Measurements from ENCODE around the gene BABAM2.
"Not testable (repeated sequence)": the region's sequence is repeated elsewhere in the genome, so short reads cannot be mapped to it uniquely, and the experiment has no call there.

Gene BABAM2
- total RNA-seq = 12.2 to 32.4 (median 20.9) reads per million in 18 experiments

DNA sequence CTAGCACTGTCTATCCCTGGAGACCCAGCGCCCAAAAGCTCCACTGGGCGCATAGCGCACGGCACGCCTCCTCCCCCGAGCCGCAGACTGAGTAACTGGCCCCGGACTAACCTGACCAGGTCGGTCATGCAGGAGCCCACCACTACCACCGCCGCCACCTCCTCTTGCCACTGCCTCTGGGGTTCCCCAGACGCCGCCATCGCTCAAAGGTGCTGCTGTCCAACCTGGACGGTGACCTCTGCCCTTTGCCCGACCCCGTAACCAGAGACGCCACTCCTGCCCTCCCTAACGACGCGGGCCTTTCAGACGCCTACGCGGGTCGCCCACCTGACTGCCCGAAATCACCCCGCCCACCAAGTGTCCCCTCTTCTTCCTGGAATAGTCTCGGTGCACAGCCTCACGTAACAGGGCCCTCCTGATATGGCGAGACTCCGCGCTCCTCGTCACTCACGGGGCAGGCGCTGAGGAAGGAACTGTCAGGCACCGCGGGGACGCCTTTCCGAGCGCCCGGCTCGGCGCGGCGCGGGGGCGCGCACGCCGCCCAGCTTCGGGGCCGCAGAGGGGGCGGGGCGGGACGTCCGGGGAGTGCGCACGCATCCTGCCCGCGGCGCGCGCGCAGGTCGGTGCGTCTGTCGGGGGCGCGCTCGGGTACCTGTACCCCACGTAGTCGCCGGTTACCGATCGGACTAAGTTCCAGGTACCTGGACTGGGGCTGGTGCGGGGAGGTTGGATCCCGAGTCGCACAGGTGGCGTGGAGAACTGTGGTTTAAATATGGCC, at the start of gene BABAM2, which contains the start of gene RBKS:
Gene BABAM2, plus strand, starts transcription at position 584 of the 778 bp plus-strand sequence. CDS start 3,828 bp downstream, outside the sequence.
Gene RBKS, minus strand, starts transcription at position 242 of the 778 bp plus-strand sequence. Its CDS starts 42 bp downstream, at position 200.
- DNase-seq = peak; percentile 86 to 93

DNA sequence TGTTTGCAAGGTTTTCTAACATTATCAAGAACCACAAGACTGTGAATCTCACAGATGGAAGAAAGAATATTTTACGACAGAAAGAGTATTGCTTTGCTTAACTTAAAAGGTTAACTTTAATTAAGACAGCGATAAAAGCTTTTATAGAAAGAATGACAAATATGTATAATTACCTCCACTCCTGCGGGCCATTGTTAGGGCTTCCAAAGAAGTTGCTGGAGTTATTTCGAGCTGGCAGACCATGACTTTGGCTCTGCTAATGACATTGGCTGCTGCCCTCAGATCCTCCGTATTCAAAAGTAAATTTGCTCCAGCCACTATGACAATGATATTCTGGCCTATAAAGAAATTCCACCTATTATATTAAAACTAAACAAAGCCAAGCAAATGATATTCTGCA, 47.6 kb upstream of the BABAM2 start:
- DNase-seq = no peak

DNA sequence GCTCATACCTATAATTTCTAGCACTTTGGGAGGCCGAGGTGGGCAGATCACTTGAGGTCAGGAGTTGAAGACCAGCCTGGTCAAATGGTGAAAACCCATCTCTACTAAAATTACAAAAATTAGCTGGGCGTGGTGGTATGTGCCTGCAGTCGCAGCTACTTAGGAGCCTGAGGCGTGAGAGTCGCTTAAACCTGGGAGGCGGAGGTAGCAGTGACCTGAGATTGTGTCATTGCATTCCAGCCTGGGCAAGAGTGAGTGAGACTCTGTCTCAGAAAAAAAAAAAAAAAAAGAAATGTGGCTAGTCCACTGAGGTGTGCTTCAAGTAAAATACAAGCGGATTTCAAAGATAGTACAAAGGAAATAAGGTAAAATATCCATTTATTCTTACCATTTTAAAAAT, 46.5 kb upstream of the BABAM2 start:
- no peak for DNase-seq

DNA sequence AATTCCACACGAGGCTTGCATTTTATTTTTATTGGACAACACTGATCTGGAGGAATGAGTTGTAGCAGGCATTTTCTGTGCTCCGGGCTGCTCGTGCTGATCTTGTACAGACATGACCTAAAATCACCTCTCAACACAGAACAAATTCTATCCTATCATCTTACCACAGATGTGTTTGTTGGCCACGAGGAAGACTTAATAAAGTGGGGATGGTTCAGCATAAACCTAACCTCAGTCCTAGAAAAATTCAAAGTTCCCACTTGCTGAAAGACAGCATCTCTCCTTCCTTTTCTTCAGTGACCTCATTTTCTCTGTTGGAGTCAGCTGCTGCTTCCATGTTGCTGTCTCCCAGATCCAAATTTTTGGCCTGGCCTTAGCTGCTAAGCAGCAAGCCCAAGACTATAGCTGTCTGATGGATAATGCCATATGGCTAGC, 45.7 kb upstream of the BABAM2 start:
- no peak for DNase-seq

DNA sequence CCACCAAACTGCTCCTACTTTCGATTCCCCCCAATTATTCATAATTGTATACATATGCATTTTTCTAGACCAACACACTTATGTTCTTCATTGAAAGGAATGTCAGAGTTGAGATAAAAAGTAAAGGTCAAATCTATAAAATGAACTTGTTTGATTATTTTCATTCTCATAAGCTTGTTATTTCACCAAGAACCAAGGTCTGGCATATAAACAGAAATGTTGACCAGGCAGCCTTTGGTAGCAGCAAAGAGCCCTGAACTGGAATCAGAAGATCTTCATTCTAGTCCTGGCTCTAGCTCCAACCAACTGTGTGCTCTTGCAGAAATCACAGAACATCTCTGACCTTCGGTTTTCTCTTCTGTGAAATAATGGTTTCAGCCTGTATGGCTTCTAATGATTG, 43.2 kb upstream of the BABAM2 start:
- no peak for DNase-seq

DNA sequence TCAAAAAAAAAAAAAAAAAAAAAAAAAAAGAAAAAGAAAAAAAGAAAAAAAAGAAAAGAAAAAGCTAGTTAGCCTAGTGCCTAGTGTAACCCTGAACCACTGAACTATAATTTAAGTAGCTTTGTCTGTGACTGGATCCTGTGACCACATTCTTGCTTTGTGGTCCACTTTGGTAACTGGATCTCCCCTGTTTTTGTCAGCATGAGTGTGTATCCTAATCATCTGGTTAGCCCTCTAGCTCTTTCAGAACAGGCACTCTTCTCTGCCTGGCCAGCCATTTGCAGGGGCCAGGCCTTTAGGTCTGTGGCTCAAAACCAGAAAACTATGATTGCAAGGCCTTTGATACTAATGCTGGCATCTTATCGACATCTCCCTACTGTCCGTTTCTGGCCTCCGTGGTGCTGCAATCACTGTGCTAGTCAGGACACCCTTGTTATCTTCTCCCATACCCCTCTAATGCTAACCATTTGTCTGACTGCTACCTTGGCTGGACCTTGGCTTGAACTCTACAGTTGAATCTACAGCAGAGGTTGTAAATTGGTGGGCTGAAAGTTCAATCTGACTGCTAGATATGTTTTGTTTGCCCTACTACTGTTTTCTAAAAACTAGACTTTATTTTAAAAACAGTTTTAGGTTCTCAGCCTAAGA, 40.8 kb upstream of the BABAM2 start:
- DNase-seq = no peak

DNA sequence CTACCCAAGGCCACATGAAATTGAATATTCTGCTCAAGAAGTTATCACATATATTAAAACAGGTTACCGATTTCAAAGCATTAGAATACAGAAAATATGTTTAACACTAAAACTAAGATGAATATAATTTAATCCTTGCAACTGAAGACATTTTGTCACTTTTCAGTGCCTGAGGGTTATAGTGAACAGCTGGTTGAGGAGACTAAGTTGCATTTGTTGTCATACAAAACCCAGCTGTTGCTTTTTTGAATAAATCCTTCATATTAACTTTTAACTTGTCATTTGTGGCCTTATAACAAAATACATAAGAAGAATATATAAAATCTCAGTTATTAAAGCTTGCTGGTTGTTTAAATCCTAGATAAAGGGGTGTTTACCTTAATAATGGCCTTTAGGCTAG, 37.8 kb upstream of the BABAM2 start:
- no peak for DNase-seq

DNA sequence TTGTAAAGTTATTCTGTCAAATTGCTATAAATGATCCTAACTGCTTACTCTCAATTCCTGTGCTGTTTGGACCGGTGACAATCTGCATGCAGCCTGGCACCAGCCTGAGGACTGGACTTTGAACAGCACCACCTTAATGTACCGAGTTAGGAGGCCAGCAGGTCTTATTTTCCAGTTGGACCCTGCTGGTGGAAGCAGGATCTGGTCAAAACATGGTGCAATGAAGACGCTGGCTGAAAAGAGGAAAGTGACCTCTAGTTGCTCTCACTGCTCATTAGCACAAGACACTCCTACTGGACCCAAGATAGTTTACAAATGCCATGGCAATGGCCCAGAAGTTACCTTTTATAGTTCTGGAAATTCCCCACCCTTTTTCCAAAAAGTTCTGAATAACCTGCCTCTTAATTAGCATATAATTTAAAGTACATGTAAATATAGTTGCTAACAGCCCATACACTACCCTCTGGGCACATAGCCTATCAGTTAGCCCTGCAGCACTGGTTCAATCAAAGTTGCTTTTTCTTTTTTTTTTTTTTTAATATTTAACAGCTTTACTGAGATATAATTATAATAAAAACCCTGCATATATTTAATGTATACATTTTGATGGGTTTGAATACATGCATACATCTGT, 36.2 kb upstream of the BABAM2 start:
- DNase-seq = peak; percentile 64 to 79

DNA sequence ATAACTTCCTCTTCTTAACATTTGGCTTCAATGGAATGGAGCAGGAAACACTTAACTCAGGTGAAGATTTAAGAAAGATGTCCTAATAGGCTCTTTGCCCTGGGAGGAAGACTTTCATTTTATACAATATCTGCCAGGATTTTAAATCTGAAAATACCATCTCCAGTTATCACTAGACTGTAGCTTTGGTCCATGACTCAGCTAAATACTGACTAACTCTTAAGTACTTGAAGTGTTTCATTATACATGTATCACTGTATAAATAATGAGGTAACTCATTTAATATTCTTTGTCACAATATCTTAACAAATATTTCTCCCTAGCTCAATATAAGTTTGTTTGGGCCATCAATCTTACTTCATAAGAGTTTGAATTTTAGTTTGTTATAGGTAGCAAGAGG, 35.1 kb upstream of the BABAM2 start:
- DNase-seq = no peak

DNA sequence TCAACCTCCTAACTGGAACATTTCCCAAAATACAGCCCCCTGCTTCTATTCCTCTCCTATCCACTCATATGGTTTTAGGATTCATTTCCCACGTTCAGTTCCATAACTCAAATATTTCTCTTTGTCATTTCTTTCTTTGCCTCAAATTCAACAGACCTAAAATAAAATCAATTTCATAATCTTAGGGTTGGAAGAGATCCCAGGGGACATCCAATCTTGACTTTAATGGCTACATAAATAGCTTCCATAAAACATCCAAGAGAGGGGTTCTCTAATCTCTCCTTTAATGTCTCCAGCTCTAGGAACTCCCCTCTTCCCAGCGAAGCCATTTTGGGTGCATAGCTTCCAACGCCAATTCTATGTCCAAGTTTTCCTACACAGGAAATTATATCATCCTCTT, 34.1 kb upstream of the BABAM2 start:
- no peak for DNase-seq

DNA sequence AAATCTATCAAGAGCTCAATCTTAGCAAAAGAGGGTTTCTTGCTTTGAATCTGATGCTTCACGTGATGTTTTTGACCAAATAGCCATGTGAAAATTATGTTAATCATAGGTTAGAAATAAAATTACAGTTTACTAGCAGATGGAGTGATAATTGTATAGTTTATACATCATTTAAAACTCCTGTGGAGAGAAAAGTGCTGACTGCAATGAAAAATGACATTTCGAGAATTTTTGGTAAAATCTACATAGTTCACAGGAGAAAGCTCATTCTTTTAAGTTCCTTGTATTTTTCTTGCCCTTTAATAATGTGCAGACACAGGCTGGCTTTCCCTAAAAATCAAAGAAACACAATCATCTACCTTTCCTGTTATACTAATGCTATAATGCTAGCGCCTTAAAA, 33.6 kb upstream of the BABAM2 start:
- no peak for DNase-seq

DNA sequence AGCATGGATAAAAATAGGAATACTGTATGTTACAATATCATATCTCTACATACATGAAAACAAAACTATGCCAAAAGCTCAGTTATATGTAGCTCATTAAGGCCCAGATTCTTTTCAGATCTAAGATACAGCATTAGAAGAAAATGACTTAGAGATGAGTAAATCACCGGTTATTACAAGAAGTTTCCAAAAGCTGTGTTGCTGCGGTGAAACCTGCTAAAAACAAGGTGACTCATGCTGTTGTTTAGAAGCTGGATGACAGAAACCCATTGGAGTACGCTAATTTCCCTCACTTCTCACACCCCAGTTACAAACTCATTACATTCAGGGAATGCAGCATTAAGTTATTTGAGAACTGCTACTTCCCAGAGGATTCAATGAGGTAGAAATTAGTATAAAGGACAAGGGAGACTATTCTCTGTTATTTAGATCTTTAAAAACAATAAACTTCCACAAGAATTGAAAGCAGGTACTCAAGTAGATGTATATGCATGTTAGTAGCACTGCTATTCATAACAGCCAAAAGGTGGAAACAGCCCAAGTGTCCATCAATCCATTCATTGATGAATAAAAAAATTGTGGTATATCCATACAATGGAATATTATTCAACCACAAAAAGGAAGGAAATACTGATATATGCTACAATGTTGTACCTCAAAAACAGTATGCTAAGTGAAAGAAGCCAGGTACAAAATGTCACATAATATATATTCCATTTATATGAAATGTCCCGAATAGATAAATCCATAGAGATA, 32.9 kb upstream of the BABAM2 start:
- no peak for DNase-seq

DNA sequence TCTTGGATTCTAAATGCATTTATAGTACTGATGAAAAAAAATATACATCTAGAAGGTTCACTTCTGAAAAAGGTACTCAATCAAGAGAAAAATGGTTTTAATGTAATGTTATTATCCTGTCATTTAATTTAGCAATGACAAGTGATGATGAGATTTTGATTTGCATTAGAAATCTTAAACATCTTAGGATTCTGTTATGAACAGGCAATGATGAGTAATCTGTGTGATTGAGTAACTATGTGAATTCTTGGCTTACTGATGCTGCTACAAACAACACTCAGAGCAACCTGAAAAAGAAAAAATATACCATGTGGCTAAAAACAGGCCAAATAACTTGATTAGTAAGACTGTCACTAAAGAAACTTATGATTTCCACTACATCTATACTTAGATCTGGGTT, 30.4 kb upstream of the BABAM2 start:
- peak in 1 of 2 donors; percentile 12 for DNase-seq

DNA sequence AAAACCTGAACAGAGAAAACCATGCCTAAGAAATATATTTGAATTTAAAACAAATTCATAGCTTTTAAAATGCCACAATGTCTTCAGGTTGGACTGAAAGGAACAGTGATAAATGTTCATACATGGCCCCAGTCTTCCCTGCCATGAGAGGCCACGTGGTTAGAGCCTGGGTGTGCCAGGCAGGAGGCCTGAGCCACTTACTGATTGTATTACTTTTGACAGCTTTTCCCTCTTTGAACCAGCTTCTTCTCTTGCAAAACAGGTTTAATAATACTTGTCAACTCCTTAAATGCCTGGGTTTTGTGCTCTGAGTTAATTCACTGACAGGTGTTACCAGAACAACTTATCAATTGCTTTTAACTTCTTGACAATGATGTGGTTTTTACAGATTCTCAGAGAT, 27.4 kb upstream of the BABAM2 start:
- no peak for DNase-seq

DNA sequence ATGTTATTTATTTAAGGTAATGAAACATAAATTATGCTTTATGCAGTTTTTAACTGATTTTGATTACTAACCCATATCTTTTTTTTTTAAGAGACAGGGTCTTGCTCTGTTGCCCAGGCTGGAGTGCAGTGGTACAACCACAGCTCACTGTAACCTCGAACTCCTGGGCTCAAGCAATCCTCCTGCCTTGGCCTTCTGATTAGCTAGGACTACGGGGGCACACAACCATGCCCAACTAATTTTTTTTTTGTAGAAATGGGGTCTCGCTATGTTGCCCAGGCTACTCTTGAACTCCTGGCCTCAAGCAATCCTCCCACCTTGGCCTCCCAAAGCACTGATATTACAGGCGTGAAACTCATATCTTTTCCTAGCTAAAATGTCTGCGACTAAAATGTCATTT, 26.6 kb upstream of the BABAM2 start:
- not testable (repeated sequence) for DNase-seq

DNA sequence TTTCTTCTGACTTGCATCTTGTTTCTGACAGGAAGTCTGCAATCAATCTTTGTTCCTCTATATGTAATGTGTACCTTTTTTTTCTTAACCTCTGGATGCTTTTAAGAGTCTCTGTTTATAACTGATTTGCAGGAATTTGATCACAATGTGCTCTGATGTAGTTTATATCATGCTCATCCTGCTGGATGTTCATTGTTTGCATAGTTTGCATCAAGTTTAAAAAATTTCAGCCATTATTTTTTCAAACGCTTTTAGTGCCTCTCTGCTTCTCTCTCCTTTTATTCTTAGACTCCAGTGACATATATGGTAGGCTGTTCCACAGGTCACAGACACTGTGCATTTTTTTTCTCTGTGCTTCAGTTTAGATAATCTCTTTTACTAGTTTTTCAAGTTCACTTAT, 24.3 kb upstream of the BABAM2 start:
- no peak for DNase-seq

DNA sequence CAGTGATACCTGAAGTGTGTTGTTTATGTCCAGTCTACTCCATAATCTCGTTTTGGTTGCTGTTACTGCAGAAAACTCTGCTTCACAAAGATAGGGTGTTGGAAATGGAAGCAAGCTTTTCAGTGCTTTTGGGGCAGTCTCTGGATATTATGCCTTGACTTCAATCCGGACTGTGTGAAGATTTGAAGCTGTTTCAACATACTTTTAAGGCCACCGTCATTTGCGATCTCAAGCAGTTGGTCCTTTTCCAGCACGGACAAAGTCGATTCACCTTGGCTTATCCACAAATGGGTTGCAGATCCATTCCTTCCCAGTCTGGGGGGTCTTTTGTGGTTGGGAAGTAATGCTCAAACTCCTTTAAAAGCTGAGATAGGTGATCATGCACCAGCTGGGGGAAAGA, 20.8 kb upstream of the BABAM2 start:
- DNase-seq = no peak

DNA sequence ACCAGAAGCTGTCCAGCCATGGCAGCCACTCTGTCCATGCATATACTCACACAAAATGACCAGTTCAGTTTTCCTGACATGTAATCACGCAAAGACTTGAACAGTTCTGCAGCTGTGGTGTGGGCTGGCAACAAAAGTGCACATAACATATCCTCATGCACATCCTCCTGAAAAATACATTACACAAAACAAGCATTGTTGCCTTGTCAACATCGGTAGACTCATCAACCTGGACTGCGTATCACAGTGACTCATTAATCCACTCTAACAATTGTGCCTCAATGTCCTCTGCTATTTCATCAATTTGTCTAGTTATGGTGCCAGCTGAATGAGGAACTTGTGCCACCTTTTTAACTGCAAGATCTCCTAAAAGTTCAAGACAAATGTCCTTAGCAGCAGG, 19.8 kb upstream of the BABAM2 start:
- DNase-seq = no peak

DNA sequence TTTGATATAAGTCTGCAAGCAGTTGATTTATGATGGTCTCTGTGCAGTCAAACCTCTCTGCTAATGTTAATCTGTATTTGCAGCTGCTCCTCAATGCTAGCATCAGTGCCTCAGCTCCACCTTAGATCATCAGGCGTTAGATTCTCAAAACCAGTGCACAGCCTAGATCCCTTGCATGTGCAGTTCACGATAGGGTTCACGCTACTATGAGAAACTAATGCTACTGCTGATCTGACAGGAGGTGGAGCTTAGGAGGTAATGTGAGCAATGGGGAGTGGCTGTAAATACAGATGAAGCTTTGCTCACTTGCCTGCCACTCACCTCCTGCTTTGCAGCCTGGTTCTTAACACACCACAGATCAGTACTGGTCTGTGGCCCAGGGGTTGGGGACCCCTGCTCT, 18.7 kb upstream of the BABAM2 start:
- DNase-seq = no peak

DNA sequence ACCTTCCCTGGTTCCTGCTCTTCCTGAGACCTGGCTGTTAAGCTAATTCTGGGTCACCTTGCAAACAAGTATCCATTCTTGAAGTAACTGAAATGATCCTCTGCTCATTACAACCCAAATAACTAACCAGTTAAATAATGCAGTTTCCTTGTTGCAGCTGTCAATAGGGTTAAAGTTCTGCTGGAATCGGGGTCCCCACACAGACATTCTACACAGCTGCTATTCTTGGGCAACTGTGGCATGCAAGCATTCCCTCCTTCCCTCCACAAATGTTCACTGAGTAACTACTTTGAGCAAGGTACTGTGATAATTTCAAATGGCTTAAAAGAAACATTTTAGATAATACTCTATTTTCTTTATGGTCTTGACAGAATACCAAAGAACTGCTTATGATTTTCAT, 17.4 kb upstream of the BABAM2 start:
- DNase-seq = no peak

DNA sequence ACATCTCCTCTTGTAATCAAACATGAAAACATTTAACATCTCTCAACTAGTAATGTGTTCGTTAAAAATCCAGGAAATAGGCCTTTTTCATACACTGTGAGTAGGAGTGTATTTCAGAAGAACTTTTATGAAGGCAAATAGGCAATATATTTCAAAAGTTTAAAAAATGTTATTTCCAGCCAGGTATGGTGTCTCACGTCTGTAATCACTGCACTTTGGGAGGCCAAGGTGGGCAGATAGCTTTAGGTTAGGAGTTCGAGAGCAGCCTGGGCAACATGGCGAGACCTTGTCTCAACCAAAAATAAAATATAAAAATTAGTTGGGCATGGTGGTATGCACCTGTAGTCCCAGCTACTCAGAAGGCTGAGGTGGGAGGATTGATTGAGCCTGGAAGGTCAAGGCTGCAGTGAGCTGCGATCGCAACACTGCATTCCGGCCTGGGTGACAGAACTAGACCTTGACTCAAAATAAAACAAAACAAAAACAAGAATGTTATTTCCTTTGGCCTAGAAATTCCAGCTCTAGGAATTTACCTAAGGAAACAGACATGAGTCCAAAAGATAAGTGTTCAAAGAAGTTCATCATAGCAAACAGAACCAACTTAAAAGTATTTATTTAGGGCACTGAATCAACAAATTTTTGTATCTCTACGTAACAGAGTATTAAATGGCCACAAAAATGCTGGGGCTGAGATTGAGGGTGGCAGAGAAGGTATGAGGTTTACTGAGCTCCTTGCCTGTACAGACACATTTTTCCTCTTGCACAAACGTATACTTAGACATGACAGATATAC, 15.2 kb upstream of the BABAM2 start:
- DNase-seq = no peak

DNA sequence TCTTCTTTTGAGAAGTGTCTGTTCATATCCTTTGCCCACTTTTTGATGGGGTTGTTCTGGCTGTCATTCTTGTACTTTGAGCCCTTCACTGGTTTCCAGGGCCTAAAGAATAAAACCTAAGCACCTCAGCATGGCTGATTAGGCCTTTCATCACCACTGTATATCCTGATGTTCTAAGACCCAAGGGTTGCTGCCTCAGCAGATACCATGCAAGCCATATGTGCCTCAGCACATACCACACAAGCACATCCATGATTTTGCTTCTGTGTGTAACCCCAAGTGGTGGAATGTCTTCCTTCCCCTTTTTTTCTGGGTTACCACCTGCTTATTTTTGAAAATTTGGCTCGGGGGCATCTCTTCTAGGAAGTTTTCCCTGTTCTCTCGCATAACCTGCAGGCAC, 11.7 kb upstream of the BABAM2 start:
- DNase-seq = no peak

Data from inflammatory macrophage (primary cell).